HEK293T (cell line): ENCODE data around the gene CSTF2T.

Source experiments
- BHLHE40 ChIP-seq: fragments of 450-650 bp; IDR thresholded peaks from 2 replicates; pipeline ENCODE4 v1.6.1; 2016; ENCODE audit warnings: mild to moderate bottlenecking, moderate library complexity, borderline replicate concordance
- FOXM1 ChIP-seq: fragments of 450-650 bp; IDR thresholded peaks from 2 replicates; pipeline ENCODE4 v1.6.1; 2017; ENCODE audit warnings: mild to moderate bottlenecking, borderline replicate concordance
- TARDBP ChIP-seq: fragments of 450-650 bp; IDR thresholded peaks from 2 replicates; pipeline ENCODE4 v1.6.1; 2016
- ZNF384 ChIP-seq: fragments of 450-650 bp; IDR thresholded peaks from 2 replicates; pipeline ENCODE4 v1.6.1; 2016
- TF ChIP-seq, protein P1 (sequence below): fragments of 450-650 bp; IDR thresholded peaks from 2 replicates; pipeline ENCODE4 v1.6.1; 2016

GRCh38 chr10:51707821-51708424, 8.5 kb upstream of the CSTF2T start:
- TF ChIP-seq TARDBP (no peak), FOXM1 (no peak), ZNF384 (no peak), BHLHE40 (no peak)
- TF ChIP-seq, protein P1, sequence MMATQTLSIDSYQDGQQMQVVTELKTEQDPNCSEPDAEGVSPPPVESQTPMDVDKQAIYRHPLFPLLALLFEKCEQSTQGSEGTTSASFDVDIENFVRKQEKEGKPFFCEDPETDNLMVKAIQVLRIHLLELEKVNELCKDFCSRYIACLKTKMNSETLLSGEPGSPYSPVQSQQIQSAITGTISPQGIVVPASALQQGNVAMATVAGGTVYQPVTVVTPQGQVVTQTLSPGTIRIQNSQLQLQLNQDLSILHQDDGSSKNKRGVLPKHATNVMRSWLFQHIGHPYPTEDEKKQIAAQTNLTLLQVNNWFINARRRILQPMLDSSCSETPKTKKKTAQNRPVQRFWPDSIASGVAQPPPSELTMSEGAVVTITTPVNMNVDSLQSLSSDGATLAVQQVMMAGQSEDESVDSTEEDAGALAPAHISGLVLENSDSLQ: no peak
